Activated B cell treated with CpG ODN at 0.5 μM for 24 hours (primary cell): ENCODE results near the gene PITX3. TPM values are rescaled to one million over a fixed set of nuclear protein-coding genes. Genes with fewer than 3 reads are reported as not detected.
"Not testable (repeated sequence)": the region's sequence is repeated elsewhere in the genome, so short reads cannot be mapped to it uniquely, and the experiment has no call there.

Source experiments
- ATAC-seq: fragments of 200-7000 bp; cut with Tn5 transposase; one replicate; pipeline ENCODE4 v1.10.0; 2021; ENCODE audit warnings: low read depth, mild to moderate bottlenecking, moderate library complexity
- CTCF ChIA-PET: fragments of 350-600 bp; sonication (Branson Sonifier 250); formaldehyde crosslinking; loops from one replicate; lab custom pipeline; 2021; ENCODE audit warnings: antibody characterized with exemption; lab: Charles Lee
- POLR2A ChIA-PET: fragments of 350-600 bp; sonication (Branson Sonifier 250); formaldehyde crosslinking; loops from one replicate; lab custom pipeline; 2021; ENCODE audit warnings: antibody characterized with exemption; lab: Charles Lee
- DNase-seq: peaks from one replicate; pipeline ENCODE4 v3.0.0; 2022
- H3K27ac Mint-ChIP-seq: one replicate; pipeline ENCODE4 v1.8.0; 2020; ENCODE audit warnings: mixed read lengths
- H3K27me3 Mint-ChIP-seq: one replicate; pipeline ENCODE4 v1.8.0; 2021; ENCODE audit warnings: mixed read lengths
- H3K36me3 Mint-ChIP-seq: one replicate; pipeline ENCODE4 v1.8.0; 2021; ENCODE audit warnings: low read depth, mixed read lengths
- H3K4me1 Mint-ChIP-seq: one replicate; pipeline ENCODE4 v1.8.0; 2021; ENCODE audit warnings: mixed read lengths
- H3K4me3 Mint-ChIP-seq: one replicate; pipeline ENCODE4 v1.8.0; 2020; ENCODE audit warnings: mild to moderate bottlenecking, mixed read lengths
- H3K9me3 Mint-ChIP-seq: one replicate; pipeline ENCODE4 v1.8.0; 2020; ENCODE audit warnings: mixed read lengths
- CTCF ChIP-seq: fragments of 200-600 bp; IDR thresholded peaks from one replicate; pipeline ENCODE4 v1.8.0; 2022; ENCODE audit warnings: antibody characterized with exemption, mild to moderate bottlenecking
- intact Hi-C: fragments of 100-400 bp; cut with micrococcal nuclease; formaldehyde crosslinking; loops from one replicate; pipeline ENCODE4 v1.15.1; 2024
- total RNA-seq: library from RNA; stranded (reverse); gene quantifications from 2 replicates; pipeline ENCODE4 v1.2.3, GENCODE V29; 2022

PITX3 gene
- total RNA-seq, 1 donor from 2014 or later, result not detected

GRCh38 chr10:102220612-102221011 is 20.7 kb downstream of the PITX3 start:
- Mint-ChIP-seq H3K4me1 (peaks cover 1% of the 10 kb centered on the region), H3K27me3 (peaks cover 21% of the 10 kb centered on the region), H3K4me3 (no peak overlapping the region), H3K9me3 (no peaks in the 10 kb centered on the region), H3K36me3 (no peaks in the 10 kb centered on the region), H3K27ac (no peak overlapping the region)
- no peak for TF ChIP-seq CTCF
- ChIA-PET CTCF (interaction anchor here (1.0 to 2.6 kb wide), 2 partner anchors 9 to 131 kb away, joined by 3 to 8 read pairs; no protein-coding TSS in a partner anchor), POLR2A (no interaction called here)
- DNase-seq (no peak), ATAC-seq (no peak)
- intact Hi-C loops, result no loop called here

GRCh38 chr10:102219370-102219769 is 21.9 kb downstream of the PITX3 start:
- intact Hi-C loops, result no loop called here
- Mint-ChIP-seq H3K27ac (no peak overlapping the region), H3K4me3 (no peak overlapping the region), H3K4me1 (no peaks in the 10 kb centered on the region), H3K9me3 (no peaks in the 10 kb centered on the region), H3K36me3 (no peaks in the 10 kb centered on the region), H3K27me3 (peaks cover 19% of the 10 kb centered on the region)
- TF ChIP-seq CTCF, result no peak
- DNase-seq (no peak), ATAC-seq (no peak)
- ChIA-PET CTCF (interaction anchor here (2.6 kb wide), 1 partner anchor 10 kb away, joined by 8 read pairs; no protein-coding TSS in a partner anchor), POLR2A (no interaction called here)

- CTCF ChIA-PET, POLR2A ChIA-PET, H3K9me3 Mint-ChIP-seq: not testable (repeated sequence)
Measured at GRCh38 chr10:102213599-102213998, 27.7 kb downstream of the PITX3 start.

GRCh38 chr10:102211615-102212299 is 29.6 kb downstream of the PITX3 start:
- Mint-ChIP-seq H3K9me3 (no peaks in the 10 kb centered on the region), H3K4me3 (no peak overlapping the region), H3K27ac (no peak overlapping the region), H3K4me1 (peaks cover 7% of the 10 kb centered on the region), H3K36me3 (no peaks in the 10 kb centered on the region), H3K27me3 (peaks cover 6% of the 10 kb centered on the region)
- CTCF ChIA-PET, result interaction anchor here (0.7 kb wide), 1 partner anchor 18 kb away, joined by 3 read pairs; no protein-coding TSS in a partner anchor
- TF ChIP-seq CTCF, result no peak
- DNase-seq (no peak), ATAC-seq (no peak)
- intact Hi-C loops, result no loop called here
- POLR2A ChIA-PET, result no interaction called here

More at GRCh38 chr10:102213599-102213998, 27.7 kb downstream of the PITX3 start:
- H3K4me3 Mint-ChIP-seq, DNase-seq, intact Hi-C loops, H3K27me3 Mint-ChIP-seq, ATAC-seq, H3K4me1 Mint-ChIP-seq, H3K36me3 Mint-ChIP-seq, H3K27ac Mint-ChIP-seq: not testable (repeated sequence)

GRCh38 chr10:102208311-102209035 is 32.8 kb downstream of the PITX3 start:
- H3K27ac Mint-ChIP-seq, result no peak overlapping the region
- intact Hi-C loops, result no loop called here
- H3K9me3 Mint-ChIP-seq, result peaks cover 3% of the 10 kb centered on the region
- ATAC-seq (no peak), DNase-seq (no peak)
- H3K4me1 Mint-ChIP-seq, result peaks cover 4% of the 10 kb centered on the region
- TF ChIP-seq CTCF, result no peak
- peaks cover 6% of the 10 kb centered on the region for H3K27me3 Mint-ChIP-seq
- H3K36me3 Mint-ChIP-seq, result no peaks in the 10 kb centered on the region
- POLR2A ChIA-PET, result no interaction called here
- no peak overlapping the region for H3K4me3 Mint-ChIP-seq
- CTCF ChIA-PET, result no interaction called here
